NAMALWA (cell line): Measurements from ENCODE around the gene DISP3.

ENCODE experiments used
- DNase-seq: peaks from one replicate; pipeline ENCODE4 v3.0.0-alpha.2; 2015; ENCODE audit warnings: low spot score

The DISP3 gene

GRCh38 chr1:11543796-11544195, 64.8 kb downstream of the DISP3 start:
- DNase-seq, result no peak

- DNase-seq, result no peak
Observed at GRCh38 chr1:11546456-11546855, 67.5 kb downstream of the DISP3 start.

- peak; percentile 66 for DNase-seq
Observed at GRCh38 chr1:11550664-11551283, 71.8 kb downstream of the DISP3 start.

- DNase-seq, result no peak
Observed at GRCh38 chr1:11558276-11558675, 79.3 kb downstream of the DISP3 start.

- DNase-seq, result no peak
Observed at GRCh38 chr1:11558871-11559590, 80.1 kb downstream of the DISP3 start.

GRCh38 chr1:11559591-11559970, 80.6 kb downstream of the DISP3 start:
- no peak for DNase-seq

GRCh38 chr1:11560061-11560460, 81.1 kb downstream of the DISP3 start:
- DNase-seq, result no peak

GRCh38 chr1:11561740-11562139, 82.8 kb downstream of the DISP3 start:
- DNase-seq, result no peak

- DNase-seq, result no peak
Observed at GRCh38 chr1:11562664-11563063, 83.7 kb downstream of the DISP3 start.

GRCh38 chr1:11563560-11564069, 84.7 kb downstream of the DISP3 start:
- peak; percentile 95 for DNase-seq

- peak; percentile 76 for DNase-seq
Observed at GRCh38 chr1:11564237-11564636, 85.3 kb downstream of the DISP3 start.

- peak; percentile 55 for DNase-seq
Observed at GRCh38 chr1:11566042-11566850, 87.3 kb downstream of the DISP3 start.

GRCh38 chr1:11567244-11568065, 88.5 kb downstream of the DISP3 start:
- DNase-seq, result peak; percentile 57

GRCh38 chr1:11568687-11569086, 89.7 kb downstream of the DISP3 start:
- DNase-seq, result no peak

- DNase-seq, result no peak
Observed at GRCh38 chr1:11569551-11569950, 90.6 kb downstream of the DISP3 start.

- no peak for DNase-seq
Observed at GRCh38 chr1:11569954-11570353, 91.0 kb downstream of the DISP3 start.

- DNase-seq, result no peak
Observed at GRCh38 chr1:11570821-11571380, 91.9 kb downstream of the DISP3 start.

GRCh38 chr1:11571906-11572616, 93.1 kb downstream of the DISP3 start:
- DNase-seq, result peak; percentile 67

- no peak for DNase-seq
Observed at GRCh38 chr1:11573116-11573692, 94.2 kb downstream of the DISP3 start.

- no peak for DNase-seq
Observed at GRCh38 chr1:11575553-11575952, 96.6 kb downstream of the DISP3 start.
